Effector memory CD8-positive, alpha-beta T cell (primary cell): Measurements from ENCODE around the gene RPL3.
"Not testable (repeated sequence)": the region's sequence is repeated elsewhere in the genome, so short reads cannot be mapped to it uniquely, and the experiment has no call there.

Source experiments
- ATAC-seq: fragments of 150-1000 bp; cut with Tn5 transposase; replicated peaks from 2 replicates; pipeline ENCODE4 v1.10.0; 2021; ENCODE audit warnings: mild to moderate bottlenecking, moderate library complexity
- DNase-seq, 3 experiments: peaks; one replicate each; pipeline ENCODE4 v3.0.0; 2021
- H3K27ac Mint-ChIP-seq, 2 donors: one replicate each; pipeline ENCODE4 v1.8.0; 2022; ENCODE audit warnings: mild to moderate bottlenecking in 2 of 2, mixed read lengths in 2 of 2, moderate library complexity in 2 of 2
- H3K27me3 Mint-ChIP-seq, 2 donors: one replicate each; pipeline ENCODE4 v1.8.0; 2022; ENCODE audit warnings: mixed read lengths in 2 of 2
- H3K36me3 Mint-ChIP-seq: one replicate; pipeline ENCODE4 v1.8.0; 2022; ENCODE audit warnings: mild to moderate bottlenecking, moderate library complexity, mixed read lengths; ENCODE audit not compliant: insufficient read depth
- H3K4me1 Mint-ChIP-seq, 2 donors: one replicate each; pipeline ENCODE4 v1.8.0; 2022; ENCODE audit warnings: low read depth in 2 of 2, mixed read lengths in 2 of 2
- H3K4me3 Mint-ChIP-seq, 2 donors: one replicate each; pipeline ENCODE4 v1.8.0; 2022; ENCODE audit warnings: mild to moderate bottlenecking in 2 of 2, mixed read lengths in 2 of 2, moderate library complexity in 2 of 2
- H3K9me3 Mint-ChIP-seq, 2 donors: one replicate each; pipeline ENCODE4 v1.8.0; 2022; ENCODE audit warnings: mixed read lengths in 2 of 2

Gene RPL3

GRCh38 chr22:39348909-39349505, 29.6 kb upstream of the RPL3 start:
- no peak for DNase-seq
- Mint-ChIP-seq H3K9me3 (no peaks in the 10 kb centered on the region), H3K27ac (peak overlapping the region; percentile 35 to 46), H3K27me3 (peaks cover 32 to 48% of the 10 kb centered on the region in 2 donors), H3K36me3 (no peaks in the 10 kb centered on the region), H3K4me1 (peaks cover 4 to 12% of the 10 kb centered on the region in 2 donors), H3K4me3 (peak overlapping the region; percentile 77)
- no peak for ATAC-seq

- Mint-ChIP-seq H3K4me3 (no peak overlapping the region), H3K9me3 (no peaks in the 10 kb centered on the region), H3K27me3 (peaks cover 29 to 47% of the 10 kb centered on the region in 2 donors), H3K27ac (no peak overlapping the region), H3K4me1 (peaks cover 6 to 9% of the 10 kb centered on the region in 2 donors), H3K36me3 (no peaks in the 10 kb centered on the region)
- no peak for ATAC-seq
- no peak for DNase-seq
Measured at GRCh38 chr22:39345231-39345630, 25.8 kb upstream of the RPL3 start.

GRCh38 chr22:39344046-39344390, 24.6 kb upstream of the RPL3 start:
- no peaks in the 10 kb centered on the region for H3K36me3 Mint-ChIP-seq
- H3K4me1 Mint-ChIP-seq: peaks cover 4 to 5% of the 10 kb centered on the region in 2 donors
- no peak for DNase-seq
- H3K9me3 Mint-ChIP-seq: no peaks in the 10 kb centered on the region
- H3K4me3 Mint-ChIP-seq: no peak overlapping the region
- ATAC-seq: no peak
- no peak overlapping the region for H3K27ac Mint-ChIP-seq
- H3K27me3 Mint-ChIP-seq: peaks cover 24 to 41% of the 10 kb centered on the region in 2 donors

- H3K27me3 Mint-ChIP-seq: peaks cover 20 to 35% of the 10 kb centered on the region in 2 donors
- peaks cover 4 to 5% of the 10 kb centered on the region in 2 donors for H3K4me1 Mint-ChIP-seq
- H3K4me3 Mint-ChIP-seq: no peak overlapping the region
- ATAC-seq: peak; percentile 79
- H3K36me3 Mint-ChIP-seq: no peaks in the 10 kb centered on the region
- H3K9me3 Mint-ChIP-seq: no peaks in the 10 kb centered on the region
- no peak overlapping the region for H3K27ac Mint-ChIP-seq
- peak; percentile 44 to 46 (median 44) for DNase-seq
Measured at GRCh38 chr22:39343259-39344045, 24.0 kb upstream of the RPL3 start.

GRCh38 chr22:39341179-39341578, 21.8 kb upstream of the RPL3 start:
- peaks cover 16 to 27% of the 10 kb centered on the region in 2 donors for H3K27me3 Mint-ChIP-seq
- no peak overlapping the region for H3K4me3 Mint-ChIP-seq

GRCh38 chr22:39339775-39340174, 20.4 kb upstream of the RPL3 start:
- not testable (repeated sequence) for H3K9me3 Mint-ChIP-seq, H3K4me1 Mint-ChIP-seq, DNase-seq, H3K4me3 Mint-ChIP-seq, ATAC-seq, H3K27ac Mint-ChIP-seq, H3K36me3 Mint-ChIP-seq
- H3K27me3 Mint-ChIP-seq: peaks cover 16 to 24% of the 10 kb centered on the region in 2 donors

More at GRCh38 chr22:39341179-39341578, 21.8 kb upstream of the RPL3 start:
- no peak for DNase-seq
- H3K4me1 Mint-ChIP-seq: peaks cover 4 to 5% of the 10 kb centered on the region in 2 donors
- no peak overlapping the region for H3K27ac Mint-ChIP-seq
- H3K9me3 Mint-ChIP-seq: no peaks in the 10 kb centered on the region
- no peaks in the 10 kb centered on the region for H3K36me3 Mint-ChIP-seq
- no peak for ATAC-seq

GRCh38 chr22:39336411-39336810, 17.0 kb upstream of the RPL3 start:
- no peak for ATAC-seq
- Mint-ChIP-seq H3K27me3 (peaks cover 5 to 7% of the 10 kb centered on the region in 2 donors), H3K9me3 (no peaks in the 10 kb centered on the region), H3K4me1 (peaks cover 0 to 6% of the 10 kb centered on the region in 2 donors), H3K27ac (no peak overlapping the region), H3K4me3 (no peak overlapping the region), H3K36me3 (no peaks in the 10 kb centered on the region)
- DNase-seq: no peak

GRCh38 chr22:39332441-39333064, 13.1 kb upstream of the RPL3 start:
- ATAC-seq: no peak
- peaks cover 0 to 6% of the 10 kb centered on the region in 2 donors for H3K4me1 Mint-ChIP-seq
- H3K36me3 Mint-ChIP-seq: peaks cover 4% of the 10 kb centered on the region
- no peaks in the 10 kb centered on the region for H3K27me3 Mint-ChIP-seq
- H3K27ac Mint-ChIP-seq: peak overlapping the region in 1 of 2 donors; percentile 30
- no peaks in the 10 kb centered on the region for H3K9me3 Mint-ChIP-seq
- H3K4me3 Mint-ChIP-seq: no peak overlapping the region
- DNase-seq: no peak

- H3K27ac Mint-ChIP-seq, ATAC-seq, H3K36me3 Mint-ChIP-seq, H3K27me3 Mint-ChIP-seq, DNase-seq, H3K4me3 Mint-ChIP-seq, H3K4me1 Mint-ChIP-seq, H3K9me3 Mint-ChIP-seq: not testable (repeated sequence)
Measured at GRCh38 chr22:39330553-39330952, 11.1 kb upstream of the RPL3 start.

- DNase-seq: no peak
- Mint-ChIP-seq H3K27ac (no peak overlapping the region), H3K27me3 (no peaks in the 10 kb centered on the region), H3K9me3 (no peaks in the 10 kb centered on the region), H3K36me3 (peaks cover 6% of the 10 kb centered on the region), H3K4me1 (peaks cover 0 to 6% of the 10 kb centered on the region in 2 donors), H3K4me3 (no peak overlapping the region)
- ATAC-seq: no peak
Measured at GRCh38 chr22:39327995-39328754, 8.8 kb upstream of the RPL3 start.

- Mint-ChIP-seq H3K4me3 (no peak overlapping the region), H3K27me3 (no peaks in the 10 kb centered on the region), H3K4me1 (peaks cover 0 to 3% of the 10 kb centered on the region in 2 donors), H3K36me3 (peaks cover 10% of the 10 kb centered on the region), H3K9me3 (no peaks in the 10 kb centered on the region), H3K27ac (peak overlapping the region in 1 of 2 donors; percentile 42)
- DNase-seq (no peak), ATAC-seq (no peak)
Measured at GRCh38 chr22:39325392-39325932, 6.0 kb upstream of the RPL3 start.

GRCh38 chr22:39320616-39321029, 1.2 kb upstream of the RPL3 start:
- H3K36me3 Mint-ChIP-seq: peaks cover 53% of the 10 kb centered on the region
- H3K9me3 Mint-ChIP-seq, H3K27me3 Mint-ChIP-seq: not testable (repeated sequence)

More at GRCh38 chr22:39320616-39321029, 1.2 kb upstream of the RPL3 start:
- Mint-ChIP-seq H3K4me3 (peak overlapping the region; percentile 94 to 100), H3K4me1 (peaks cover 29 to 40% of the 10 kb centered on the region in 2 donors), H3K27ac (peak overlapping the region; percentile 98 to 100)
- not testable (repeated sequence) for DNase-seq, ATAC-seq
